ENCODE results near the gene INPP4B.

GRCh38 chr4:142360657-142361056 is 485.4 kb downstream of the INPP4B start:
- TF ChIP-seq CTCF (IDR thresholded peaks at IDR 0.05; ENCODE audit: borderline replicate concordance, extremely low read depth, low read length, poor library complexity, severe bottlenecking), result no peak
- TF ChIP-seq EZH2 (IDR thresholded peaks at IDR 0.05; ENCODE audit: borderline replicate concordance, low read depth, low read length, severe bottlenecking), result no peak

Data from DND-41 (cell line).